B cell (primary cell): ENCODE results near the gene RASGRF2. TPM values are rescaled to one million over a fixed set of nuclear protein-coding genes. Genes with fewer than 3 reads are reported as not detected.

Source experiments
- ATAC-seq: fragments of 200-7000 bp; cut with Tn5 transposase; one replicate; pipeline ENCODE4 v1.10.0; 2021; ENCODE audit warnings: low read depth, mild to moderate bottlenecking, moderate number of reproducible peaks, moderate library complexity
- CTCF ChIA-PET: fragments of 350-600 bp; sonication (Branson Sonifier 250); formaldehyde crosslinking; loops from one replicate; lab custom pipeline; 2021; ENCODE audit warnings: antibody characterized with exemption, inconsistent platforms; lab: Charles Lee
- POLR2A ChIA-PET: fragments of 350-600 bp; sonication (Branson Sonifier 250); formaldehyde crosslinking; loops from one replicate; lab custom pipeline; 2021; ENCODE audit warnings: antibody characterized with exemption; lab: Charles Lee
- DNase-seq: peaks from one replicate; pipeline ENCODE4 v3.0.0; 2013
- H2AFZ ChIP-seq: 2 replicates; pipeline ENCODE4 v1.6.1; 2012; ENCODE audit warnings: mild to moderate bottlenecking, low read depth, low read length; ENCODE audit not compliant: insufficient read depth, poor library complexity, severe bottlenecking
- H3K27ac ChIP-seq, 2 donors: 1 replicate in 1 of 2; 2 replicates in 1 of 2; pipeline ENCODE4 v1.5.1; 2012 to 2013; ENCODE audit warnings: low read length in 2 of 2, mild to moderate bottlenecking in 2 of 2, moderate library complexity in 1 of 2
- H3K27me3 ChIP-seq, 4 experiments: fragments of 200-600 bp in 1 of 4; sonication (generic) in 1 of 4; replicated peaks in 1 of 4; 1 replicate in 2 of 4; 2 replicates in 2 of 4; pipeline versions ENCODE4 v1.6.1 to v1.7.0; 2013 to 2016; ENCODE audit warnings: low read length in 3 of 4, mild to moderate bottlenecking in 2 of 4, mixed read lengths in 1 of 4, moderate library complexity in 1 of 4; ENCODE audit not compliant: insufficient read depth in 4 of 4, control insufficient read depth in 3 of 4; ENCODE audit errors: control extremely low read depth in 1 of 4
- H3K36me3 ChIP-seq, 2 experiments: replicated peaks in 1 of 2; 1 replicate in 1 of 2; 2 replicates in 1 of 2; pipeline versions ENCODE4 v1.6.1 to v1.7.1; 2013; ENCODE audit warnings: low read length in 1 of 2; ENCODE audit not compliant: insufficient read depth in 2 of 2, control insufficient read depth in 1 of 2; ENCODE audit errors: control extremely low read depth in 1 of 2, extremely low read depth in 1 of 2
- H3K4me1 ChIP-seq, 2 donors: fragments of 200-600 bp in 1 of 2; sonication (generic) in 1 of 2; 1 replicate in 1 of 2; 2 replicates in 1 of 2; pipeline versions ENCODE4 v1.5.1 to v1.6.1; 2013 to 2017; ENCODE audit warnings: low read length in 2 of 2; ENCODE audit not compliant: control insufficient read depth in 2 of 2, insufficient read depth in 2 of 2
- H3K4me2 ChIP-seq: replicated peaks from 2 replicates; pipeline ENCODE3; 2012; ENCODE audit warnings: mild to moderate bottlenecking, low read depth, low read length; ENCODE audit not compliant: poor library complexity, severe bottlenecking
- H3K4me3 ChIP-seq, 5 experiments: fragments of 200-600 bp in 1 of 5; sonication (generic) in 1 of 5; 1 replicate in 3 of 5; 2 replicates in 2 of 5; pipeline versions ENCODE4 v1.5.1 to v1.7.0; 2011 to 2016; ENCODE audit warnings: low read length in 4 of 5, mild to moderate bottlenecking in 4 of 5, low read depth in 2 of 5, control low read depth in 1 of 5, moderate library complexity in 1 of 5; ENCODE audit not compliant: insufficient read depth in 1 of 5; ENCODE audit errors: control extremely low read depth in 1 of 5, extremely low read depth in 1 of 5
- H3K79me2 ChIP-seq: fragments of 200-600 bp; sonication (generic); one replicate; pipeline ENCODE4 v1.6.0; 2016; ENCODE audit warnings: low read length; ENCODE audit not compliant: control insufficient read depth, insufficient read depth
- H3K9ac ChIP-seq: fragments of 200-600 bp; sonication (generic); 2 replicates; pipeline ENCODE4 v1.6.1; 2017; ENCODE audit warnings: mild to moderate bottlenecking, low read length, moderate library complexity
- H3K9me3 ChIP-seq, 3 donors: one replicate each; pipeline versions ENCODE4 v1.6.1 to v1.7.1; 2013; ENCODE audit warnings: low read length in 2 of 3; ENCODE audit not compliant: control insufficient read depth in 2 of 3, insufficient read depth in 1 of 3; ENCODE audit errors: control extremely low read depth in 1 of 3
- H4K20me1 ChIP-seq: 2 replicates; pipeline ENCODE4 v1.6.0; 2012; ENCODE audit warnings: mild to moderate bottlenecking, low read length; ENCODE audit not compliant: insufficient read depth, control insufficient read depth, poor library complexity, severe bottlenecking
- H3K27ac Mint-ChIP-seq: one replicate; pipeline ENCODE4 v1.8.0; 2021; ENCODE audit warnings: mixed read lengths
- H3K27me3 Mint-ChIP-seq: one replicate; pipeline ENCODE4 v1.8.0; 2021; ENCODE audit warnings: mixed read lengths
- H3K4me1 Mint-ChIP-seq: one replicate; pipeline ENCODE4 v1.8.0; 2021; ENCODE audit warnings: mixed read lengths
- H3K4me3 Mint-ChIP-seq: one replicate; pipeline ENCODE4 v1.8.0; 2021; ENCODE audit warnings: mixed read lengths
- H3K9me3 Mint-ChIP-seq: one replicate; pipeline ENCODE4 v1.8.0; 2022; ENCODE audit warnings: mixed read lengths; ENCODE audit not compliant: insufficient read depth
- CTCF ChIP-seq: fragments of 200-600 bp; IDR thresholded peaks from one replicate; pipeline ENCODE4 v1.8.0; 2022; ENCODE audit warnings: antibody characterized with exemption, mild to moderate bottlenecking
- EZH2 ChIP-seq: IDR thresholded peaks from 2 replicates; pipeline ENCODE4 v1.6.1; 2012; ENCODE audit warnings: borderline replicate concordance, low read depth, mild to moderate bottlenecking, moderate library complexity, low read length; ENCODE audit not compliant: insufficient read depth, poor library complexity, severe bottlenecking
- WGBS: methylation state at CpG from one replicate; pipeline ENCODE4 v1.1.5; 2013; ENCODE audit warnings: missing lambda C conversion rate; ENCODE audit not compliant: insufficient coverage; 5-methylcytosine and 5-hydroxymethylcytosine counted together
- intact Hi-C: fragments of 100-400 bp; cut with micrococcal nuclease; formaldehyde crosslinking; loops from one replicate; pipeline ENCODE4 v1.10.0; 2022
- polyA minus RNA-seq: library from RNA; depleted of rRNA, polyadenylated mRNA; stranded (reverse); fragments of >200 nt; gene quantifications from 2 replicates; pipeline ENCODE4 v1.2.3, GENCODE V29; 2012
- polyA plus RNA-seq: library from polyadenylated mRNA; depleted of rRNA; stranded (reverse); fragments of >200 nt; gene quantifications from 2 replicates; pipeline ENCODE4 v1.2.3, GENCODE V29; 2012
- total RNA-seq, 2 donors: library from RNA; stranded (reverse); fragments of 120-200 nt in 1 of 2; gene quantifications; 1 replicate in 1 of 2; 2 replicates in 1 of 2; pipeline versions ENCODE4 v1.2.3 to v1.2.4, GENCODE V29; 2013 to 2022

The RASGRF2 gene
- total RNA-seq = 0.24 and 0.37 TPM in 2 replicates
- 0.12 TPM for total RNA-seq (2013)
- polyA plus RNA-seq = 0.04 and 0.42 TPM in 2 replicates
- 0.09 and 0.86 TPM in 2 replicates for polyA minus RNA-seq

GRCh38 chr5:80959768-80960442 is at the start of gene RASGRF2:
RASGRF2 (plus strand) TSS chr5:80960363; CDS start chr5:80960739, 376 bp downstream.
- TF ChIP-seq CTCF = no peak
- TF ChIP-seq EZH2 = no peak
- Histone ChIP-seq H3K27ac (no peak within 1 kb of the TSS), H4K20me1 (no peaks in the 10 kb centered on the region), H3K36me3 (no peaks in the 10 kb centered on the region), H2AFZ (no peak within 1 kb of the TSS), H3K79me2 (no peaks in the 10 kb centered on the region), H3K4me2 (peak within 1 kb of the TSS; percentile 44), H3K9me3 (no peaks in the 10 kb centered on the region), H3K4me3 (peak within 1 kb of the TSS in 1 of 5 experiments; percentile 16), H3K4me1 (peaks cover 3 to 4% of the 10 kb centered on the region in 2 donors), H3K9ac (no peak within 1 kb of the TSS), H3K27me3 (peaks cover 0 to 32% (median 19%) of the 10 kb centered on the region in 4 experiments)
- peak within 1 kb of the TSS; percentile 67 for H3K4me3 Mint-ChIP-seq
- H3K9me3 Mint-ChIP-seq = no peaks in the 10 kb centered on the region
- intact Hi-C loops = no loop called here
- peaks cover 14% of the 10 kb centered on the region for H3K4me1 Mint-ChIP-seq
- H3K27ac Mint-ChIP-seq = no peak within 1 kb of the TSS
- ChIA-PET CTCF (no interaction called here), POLR2A (no interaction called here)
- peaks cover 50% of the 10 kb centered on the region for H3K27me3 Mint-ChIP-seq
- ATAC-seq = no peak
- no peak for DNase-seq
- WGBS = 18% methylated on average over 66 of the region's 66 CpGs

DNA sequence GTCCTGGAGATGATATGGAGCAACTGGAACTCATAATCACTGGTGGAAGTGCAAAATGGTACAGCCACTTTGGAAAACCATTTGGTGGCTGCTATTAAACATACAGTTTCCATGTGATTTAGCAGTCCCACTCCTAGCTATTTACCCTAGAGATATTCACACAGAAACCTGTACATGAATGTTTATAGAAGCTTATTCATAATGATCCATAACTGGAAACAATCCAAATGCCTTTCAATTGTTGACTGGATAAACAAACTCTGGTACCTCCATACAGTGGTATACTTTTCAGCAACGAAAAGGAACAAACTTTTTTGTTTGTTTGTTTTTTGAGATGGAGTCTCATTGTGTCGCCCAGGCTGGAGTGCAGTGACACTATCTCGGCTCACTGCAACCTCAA is 47.7 kb upstream of the RASGRF2 start:
- Histone ChIP-seq H3K9me3 (peaks cover 0 to 2% (median 0%) of the 10 kb centered on the region in 3 donors), H3K9ac (no peak overlapping the region), H3K4me3 (no peak overlapping the region), H3K27me3 (no peaks in the 10 kb centered on the region), H3K36me3 (no peaks in the 10 kb centered on the region), H2AFZ (no peak overlapping the region), H3K4me2 (no peak overlapping the region), H3K4me1 (no peaks in the 10 kb centered on the region), H3K79me2 (no peaks in the 10 kb centered on the region), H4K20me1 (no peaks in the 10 kb centered on the region), H3K27ac (no peak overlapping the region)
- peaks cover 4% of the 10 kb centered on the region for H3K9me3 Mint-ChIP-seq
- ChIA-PET CTCF (no interaction called here), POLR2A (no interaction called here)
- H3K27ac Mint-ChIP-seq = no peak overlapping the region
- 100% methylated on average over 2 of the region's 3 CpGs for WGBS
- no peak overlapping the region for H3K4me3 Mint-ChIP-seq
- H3K27me3 Mint-ChIP-seq = no peaks in the 10 kb centered on the region
- no peak for TF ChIP-seq CTCF
- no peak for TF ChIP-seq EZH2
- no peak for ATAC-seq
- intact Hi-C loops = no loop called here
- no peak for DNase-seq
- H3K4me1 Mint-ChIP-seq = no peaks in the 10 kb centered on the region
